NCI-H2107 (cell line): Measurements from ENCODE around the gene PRSS56.

Source experiments
- DNase-seq: peaks from one replicate; lab custom pipeline; 2025; lab: John Stamatoyannopoulos, UW

The PRSS56 gene

DNA sequence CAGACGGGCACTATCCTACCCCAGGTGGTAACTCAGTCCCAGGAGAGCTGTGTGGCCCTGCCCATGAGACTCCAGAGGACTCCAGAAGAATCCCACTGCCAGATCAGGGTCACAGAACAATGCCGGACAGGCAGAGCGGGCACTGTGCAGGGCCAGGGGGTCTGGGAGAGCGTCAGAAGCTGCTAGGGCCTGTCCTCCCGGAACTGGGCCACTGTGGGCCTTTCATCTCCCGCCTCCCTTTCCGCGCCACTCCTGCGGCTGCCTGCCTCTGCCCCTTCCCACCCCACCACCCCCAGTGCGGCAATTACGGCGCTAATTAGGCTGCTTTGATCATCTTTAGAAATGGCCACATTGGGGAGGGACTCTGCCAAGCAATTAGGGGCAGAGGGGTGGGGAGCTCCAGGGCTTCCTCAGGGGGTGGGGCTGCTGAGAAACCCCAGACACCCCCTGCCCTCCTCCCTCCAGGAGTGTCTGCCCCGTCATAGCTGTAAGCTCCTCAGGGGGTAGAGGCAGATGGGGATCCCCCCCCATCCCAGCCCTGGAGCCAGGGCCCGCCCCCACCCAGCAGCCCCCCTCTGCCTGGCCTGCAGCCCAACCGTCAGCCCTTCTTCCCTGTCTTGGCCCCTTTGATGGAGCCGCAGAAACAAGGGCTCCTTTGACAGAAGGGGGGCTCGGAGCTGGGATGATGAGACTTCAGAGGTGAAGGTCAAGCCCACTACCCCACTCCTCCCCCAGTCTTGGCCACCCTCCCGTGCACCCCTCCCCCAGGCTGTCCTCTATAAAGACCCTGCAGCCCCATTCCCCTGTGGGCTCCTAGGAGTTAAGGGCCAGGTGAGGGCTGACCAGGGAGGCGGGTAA is at the start of gene PRSS56:
Gene PRSS56, plus strand, starts transcription at position 808 of the 858 bp plus-strand sequence. CDS start 211 bp downstream, outside the sequence.
- DNase-seq, result no peak

DNA sequence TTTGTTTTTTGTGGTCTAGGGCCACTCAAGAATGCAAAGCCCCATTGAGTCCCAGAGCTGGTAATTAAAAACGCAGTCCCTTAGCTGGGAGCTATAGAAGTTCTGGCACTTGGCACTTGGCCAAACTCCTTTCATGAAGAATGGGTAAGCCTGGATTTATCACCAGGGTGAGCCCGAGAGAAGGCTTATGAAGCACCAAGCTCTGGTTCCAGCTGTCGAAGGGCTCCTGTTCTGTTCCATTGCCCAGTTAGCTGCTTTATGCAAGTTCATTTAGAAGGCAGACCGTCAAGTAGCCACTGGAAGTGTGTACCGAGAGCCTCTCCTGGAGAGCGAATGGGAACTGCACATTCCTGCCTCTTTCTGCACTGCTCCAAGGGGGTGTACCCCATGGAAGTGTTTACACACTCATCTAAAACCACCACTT is 46.7 kb upstream of the PRSS56 start:
- DNase-seq, result peak; percentile 29

DNA sequence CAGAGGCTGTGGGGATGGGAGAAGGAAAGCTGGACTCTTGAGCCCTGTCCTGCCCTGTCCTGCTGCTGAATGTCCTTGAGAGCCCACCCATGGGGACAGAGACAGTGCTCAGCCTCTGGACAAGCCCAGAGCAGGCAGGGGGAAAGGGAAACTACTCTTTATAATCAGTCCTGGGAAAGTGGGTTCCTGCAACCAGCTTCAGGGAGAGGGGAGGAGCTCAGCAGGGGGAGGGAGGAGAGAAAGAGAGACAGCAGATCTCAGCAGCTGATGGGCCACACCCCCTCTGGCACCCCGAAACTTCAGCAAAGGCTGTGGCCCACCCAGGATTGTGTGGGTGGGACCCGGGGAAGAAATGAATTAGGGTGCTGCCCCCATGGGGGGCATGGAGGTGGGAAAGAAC is 44.1 kb upstream of the PRSS56 start:
- DNase-seq, result no peak

DNA sequence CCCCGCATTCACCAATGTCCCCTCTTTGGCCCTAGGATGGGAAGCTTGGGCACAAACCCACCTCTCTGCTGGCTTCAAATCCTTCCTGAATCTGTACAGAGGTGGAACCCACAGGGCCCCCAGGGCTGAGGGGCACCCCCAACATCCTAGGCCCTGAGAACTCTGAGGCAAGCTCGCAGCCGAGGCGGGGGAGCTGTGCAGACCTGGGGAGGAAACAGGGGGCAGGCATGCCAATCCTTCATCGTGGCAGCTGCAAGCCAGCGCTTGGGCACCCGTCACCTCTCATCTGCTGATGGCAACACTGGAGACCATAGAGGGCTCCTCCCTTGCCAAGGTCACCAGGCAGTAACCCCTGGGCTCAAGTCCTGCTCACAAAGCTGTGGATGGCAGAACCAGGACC is 43.4 kb upstream of the PRSS56 start:
- DNase-seq, result no peak

DNA sequence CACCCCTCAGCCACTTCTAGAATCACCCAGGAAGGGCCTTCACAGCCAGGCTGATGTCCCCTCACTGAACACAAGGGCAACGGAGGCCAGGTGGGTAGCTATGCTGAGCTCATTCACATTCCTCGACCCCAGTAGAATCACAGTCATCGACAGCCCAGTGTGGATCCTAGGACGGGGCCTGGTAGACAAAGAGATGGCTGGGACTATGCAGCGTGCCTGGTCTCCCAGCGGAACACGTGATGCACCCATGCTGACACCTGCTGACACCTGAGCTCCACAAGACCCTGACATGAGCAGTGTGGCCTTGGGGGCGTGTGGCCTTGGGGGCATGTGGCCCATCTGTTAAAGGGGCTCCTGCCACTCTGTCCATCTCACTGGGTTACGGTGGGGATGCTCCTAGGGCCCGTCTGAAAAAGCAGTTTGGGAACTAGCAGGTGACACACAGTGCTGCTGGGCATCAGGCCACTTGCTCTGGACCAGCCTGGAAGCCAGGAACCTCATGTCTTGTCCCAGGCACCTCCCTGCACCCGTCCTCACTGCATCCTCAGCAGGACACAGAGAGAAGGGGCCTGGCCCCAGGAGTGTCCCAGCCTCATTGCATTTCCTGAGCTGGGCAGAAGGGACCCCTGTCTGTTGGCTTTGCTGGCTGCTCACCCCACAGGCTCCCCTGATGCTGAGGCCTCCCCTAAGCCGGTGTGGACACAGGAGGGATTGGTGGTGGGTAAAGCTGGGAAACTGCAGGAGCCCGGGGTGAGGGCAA is 42.3 kb upstream of the PRSS56 start:
- DNase-seq, result no peak

DNA sequence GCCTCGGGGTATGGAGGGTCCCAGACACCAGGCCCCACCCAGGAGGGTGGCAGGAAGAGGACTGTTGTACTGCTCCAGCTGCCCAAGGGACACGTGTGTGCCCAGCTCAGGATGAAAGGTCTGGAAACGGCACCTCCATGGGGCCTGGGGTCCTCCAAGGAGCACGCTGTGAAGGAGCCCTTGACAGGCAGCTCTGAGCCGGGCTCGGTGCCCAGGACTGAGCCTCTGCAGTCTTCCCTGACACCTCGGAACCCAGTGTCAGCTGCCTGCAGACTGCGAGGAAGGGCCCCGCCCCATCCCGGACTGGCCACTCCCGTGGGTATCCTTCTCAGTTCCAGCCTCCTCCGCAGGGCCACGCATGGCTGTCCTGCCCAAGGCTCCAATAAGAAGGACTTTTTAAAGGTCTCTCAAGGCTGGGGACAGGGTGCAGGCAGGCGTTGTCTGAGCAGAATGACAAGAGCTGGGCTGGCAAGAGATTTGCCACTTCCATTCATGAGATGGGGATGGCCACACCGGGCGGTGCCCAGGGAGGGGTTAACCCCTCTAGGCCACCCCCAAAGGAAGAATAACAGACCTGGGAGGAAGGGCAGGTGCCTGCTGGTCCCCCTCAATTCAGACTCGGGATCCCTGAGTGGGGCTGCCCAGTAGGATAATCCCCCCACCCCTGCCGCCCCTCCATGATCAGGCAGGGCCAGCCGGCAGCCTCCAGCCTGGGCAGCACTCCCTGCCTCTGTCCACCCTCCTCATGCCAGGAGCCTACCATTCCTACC is 41.4 kb upstream of the PRSS56 start:
- DNase-seq, result no peak

DNA sequence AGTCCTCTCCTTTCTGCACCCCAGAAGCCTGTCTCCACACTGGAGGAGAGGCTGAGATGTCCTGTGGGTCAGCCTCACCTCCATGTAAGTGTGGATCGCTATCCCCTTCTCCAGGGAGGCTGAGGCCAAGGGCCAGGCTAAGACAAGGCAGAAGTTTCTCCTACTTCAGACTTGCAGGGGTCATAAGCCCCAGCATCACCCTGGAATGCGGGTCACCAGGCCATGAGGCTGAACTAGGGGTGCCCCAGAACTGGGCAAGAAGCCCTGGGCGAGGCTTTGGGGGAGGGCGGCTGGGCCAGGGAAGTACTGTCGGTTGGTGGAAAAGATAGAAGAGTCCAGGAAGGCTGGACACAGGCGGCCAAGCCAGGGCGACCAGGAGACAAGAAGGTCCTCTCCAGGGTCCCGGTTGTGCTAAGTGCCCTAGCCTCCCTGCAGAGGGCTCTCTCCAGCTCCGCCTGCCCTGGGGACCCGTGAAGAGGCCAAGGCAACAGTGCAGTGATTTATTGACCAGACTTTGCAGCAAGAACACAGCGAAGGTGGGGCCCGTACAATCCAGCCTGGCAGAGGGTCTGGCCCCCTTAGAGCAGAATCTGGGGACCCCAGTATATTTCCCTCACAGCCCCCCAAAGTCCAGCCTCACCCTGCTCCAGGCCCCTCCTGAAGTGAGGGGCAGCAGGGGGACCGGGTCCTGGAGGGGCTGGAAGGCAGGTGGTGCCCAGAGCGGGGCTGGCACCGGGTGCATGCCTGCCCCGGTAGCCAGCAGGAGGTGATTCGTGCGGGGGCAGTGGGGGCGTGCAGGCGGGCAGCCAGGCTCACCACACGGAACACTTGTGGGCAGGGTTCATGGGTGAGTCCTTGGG is 40.6 kb upstream of the PRSS56 start:
- DNase-seq, result no peak

DNA sequence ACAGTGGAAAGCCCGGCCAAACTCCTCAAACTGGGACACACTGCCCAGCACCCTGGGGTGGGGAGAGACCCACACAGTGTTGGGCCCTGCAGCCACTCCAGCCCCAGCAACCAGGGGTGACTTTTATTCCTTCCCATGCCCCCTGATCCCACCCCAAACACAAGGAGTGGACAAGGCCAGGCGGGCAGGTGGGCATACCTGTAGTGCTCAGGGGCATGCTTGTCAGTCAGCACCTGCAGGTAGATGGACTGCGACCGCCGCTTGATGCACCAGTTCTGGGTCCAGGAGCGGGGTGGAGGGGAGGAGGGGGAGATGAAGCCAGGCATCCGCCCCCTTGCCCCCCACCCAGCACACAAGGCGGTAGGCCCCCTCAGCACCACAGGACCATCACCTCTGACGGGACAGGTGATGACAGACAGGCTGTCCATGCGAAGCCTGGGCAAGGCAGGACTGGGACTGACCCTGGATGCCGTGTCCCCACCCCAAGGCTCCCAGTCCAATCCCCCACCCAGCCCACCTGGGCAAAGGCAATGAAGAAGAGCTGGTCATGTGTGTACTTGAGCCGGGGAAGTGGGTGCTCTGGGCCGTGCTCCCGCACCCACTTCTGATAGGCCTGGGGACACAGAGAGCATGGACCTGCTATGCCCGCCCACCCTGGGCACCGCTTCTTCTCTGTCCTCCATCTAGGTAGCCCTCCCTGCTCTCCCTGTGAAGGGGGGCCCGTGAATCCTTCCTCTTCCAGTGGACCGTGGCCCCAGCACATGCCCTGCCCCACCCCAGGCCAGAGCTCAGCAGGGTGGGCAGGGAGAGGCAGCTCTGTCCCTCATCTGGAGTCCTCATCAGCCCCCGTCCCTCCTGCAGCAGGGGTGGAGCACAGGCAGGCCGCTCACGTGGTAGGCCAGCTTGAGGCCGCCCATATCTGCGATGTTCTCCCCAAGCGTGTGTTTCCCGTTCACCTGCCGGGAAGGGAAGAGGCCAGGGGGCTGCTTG is 39.7 kb upstream of the PRSS56 start:
- no peak for DNase-seq

DNA sequence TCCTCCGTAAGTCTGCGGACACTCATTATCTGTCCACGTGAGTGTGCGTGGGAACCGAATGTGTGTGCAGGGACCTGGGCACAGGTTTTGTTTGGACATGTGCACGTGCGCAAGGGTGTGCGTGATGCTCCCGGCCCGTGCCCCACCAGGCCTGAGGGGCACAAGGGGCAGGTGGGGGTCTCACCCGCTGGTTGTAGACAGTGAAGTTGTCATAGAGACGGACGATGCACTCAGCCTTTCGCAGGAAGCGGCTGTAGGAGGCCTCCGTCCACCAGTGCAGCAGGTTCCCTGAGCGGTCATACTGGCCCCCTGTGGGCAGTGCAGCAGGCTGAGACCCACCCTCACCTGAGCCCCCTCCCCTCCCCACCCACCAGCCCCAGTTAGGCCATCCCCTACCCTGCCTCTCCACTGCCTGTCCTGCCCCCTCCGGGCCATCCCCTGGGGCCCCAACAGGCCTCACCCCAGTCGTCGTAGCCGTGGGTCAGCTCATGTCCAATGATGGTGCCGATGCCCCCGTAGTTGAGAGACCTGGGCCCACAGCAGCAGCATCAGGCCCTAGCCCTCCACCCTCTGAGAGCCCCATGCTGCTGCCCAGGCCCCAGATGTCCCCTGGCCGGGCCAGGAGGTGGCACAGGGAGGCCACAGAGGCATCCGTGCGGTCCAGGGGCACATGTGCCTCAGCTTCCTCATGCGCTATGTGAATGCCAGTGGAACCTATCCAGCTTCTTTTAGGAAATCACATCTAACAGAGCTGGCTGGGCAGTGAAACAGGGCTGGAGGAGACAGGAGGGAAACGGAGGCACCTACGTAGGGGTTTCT is 38.7 kb upstream of the PRSS56 start:
- DNase-seq, result no peak

DNA sequence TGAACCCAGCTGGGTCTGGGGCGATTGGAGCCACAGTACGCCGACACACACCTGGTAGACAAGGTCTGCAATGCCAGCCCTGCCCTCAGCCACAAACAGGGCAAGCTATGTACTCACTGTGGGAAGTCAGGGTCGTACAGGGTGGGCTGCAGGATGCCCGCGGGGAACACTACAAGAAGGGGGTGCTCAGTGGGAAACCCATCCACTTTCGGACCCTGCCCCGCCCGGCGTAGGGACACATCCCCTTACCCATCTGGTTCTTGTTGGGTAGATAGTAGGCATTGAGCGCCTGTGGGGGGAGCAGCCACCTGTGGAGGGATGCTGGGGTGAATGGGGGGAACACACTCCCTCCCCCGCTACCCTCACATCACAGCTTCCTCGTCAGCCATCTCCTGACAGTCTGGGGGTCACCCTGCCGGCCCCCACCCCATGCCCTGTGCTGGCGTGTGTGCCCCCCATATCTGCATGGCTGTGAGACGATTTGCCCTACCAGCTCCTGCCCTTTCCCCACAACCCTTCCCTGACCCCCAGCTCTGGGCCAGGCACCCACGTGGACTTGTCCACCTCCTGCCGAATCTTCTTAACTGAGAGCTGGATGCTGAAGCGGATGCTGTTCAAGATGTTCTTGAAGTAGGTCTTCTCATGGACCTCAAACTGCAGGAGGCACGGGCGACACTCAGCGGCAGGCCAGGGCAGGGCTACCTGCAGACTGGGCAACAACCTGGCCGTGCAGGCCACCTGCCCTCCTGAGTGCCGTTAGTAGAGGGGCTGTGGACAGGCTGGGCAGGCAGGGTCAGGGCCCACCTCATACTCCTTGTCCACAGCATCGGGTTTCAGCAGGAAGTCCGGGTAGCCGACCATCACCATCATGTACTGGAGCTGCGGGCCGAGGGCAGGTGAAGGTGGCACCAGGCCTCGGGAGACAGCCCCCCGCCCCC is 37.6 kb upstream of the PRSS56 start:
- DNase-seq, result no peak

DNA sequence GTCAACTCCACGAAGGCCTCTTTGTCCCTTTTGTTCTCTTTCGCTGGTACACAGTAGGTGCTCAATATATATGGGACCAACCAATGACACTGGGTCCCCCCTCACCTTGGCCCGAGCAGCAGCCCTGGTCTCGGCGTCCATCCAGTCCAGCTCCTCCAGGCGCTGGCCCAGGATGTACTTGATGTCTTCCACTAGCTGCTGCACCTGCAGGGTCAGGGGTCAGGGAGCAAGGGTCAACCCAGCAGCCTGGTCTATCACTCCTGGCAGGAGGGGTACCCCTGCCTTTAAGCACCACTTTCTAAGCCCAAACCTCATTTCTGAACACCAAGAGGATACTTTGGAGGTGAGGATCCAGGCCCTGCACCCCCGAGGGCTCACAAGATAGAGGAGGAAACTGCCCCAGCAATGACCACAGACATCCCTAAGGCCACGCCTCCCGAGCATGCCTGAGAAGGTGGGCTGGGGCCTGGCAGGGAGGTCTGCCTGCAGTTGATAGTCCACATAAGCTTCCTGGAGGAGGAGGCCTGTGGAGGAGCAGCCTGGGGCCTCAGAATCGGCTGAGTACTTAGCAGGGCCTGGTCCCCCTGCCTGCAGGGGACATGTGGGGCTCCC is 36.8 kb upstream of the PRSS56 start:
- DNase-seq, result no peak

DNA sequence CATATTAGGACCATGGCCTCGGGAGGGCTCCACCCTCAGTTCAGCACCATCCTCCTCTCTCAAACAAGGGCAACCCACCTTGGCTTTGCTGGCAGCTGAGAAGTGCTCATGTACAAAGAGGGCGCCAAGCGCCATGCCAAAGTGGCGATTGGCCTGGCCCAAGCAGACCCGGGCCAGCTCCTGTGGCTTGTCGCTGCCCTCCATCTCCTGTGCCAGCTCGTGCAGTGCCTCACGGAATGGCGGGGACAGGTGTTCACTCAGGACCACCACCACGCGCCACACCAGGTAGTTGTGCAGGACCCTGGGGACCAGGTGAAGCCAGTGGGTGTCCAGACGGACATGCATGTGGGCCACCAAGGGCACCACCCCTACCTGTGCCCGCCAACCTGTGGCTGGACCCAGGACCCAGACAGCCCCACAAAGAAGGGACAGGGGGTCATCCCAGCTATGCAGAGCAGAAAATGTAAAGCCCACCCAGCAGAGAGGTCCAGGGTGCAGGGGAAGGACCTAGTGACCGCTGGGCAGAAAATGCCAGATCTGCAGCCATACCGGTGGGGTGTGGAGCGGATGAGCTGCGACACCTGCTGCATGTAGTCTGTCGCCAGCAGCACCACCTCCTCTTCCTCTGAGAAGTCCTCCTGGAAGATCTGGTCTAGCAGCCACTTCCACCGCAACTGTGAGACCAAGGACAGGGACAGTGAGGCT is 36.1 kb upstream of the PRSS56 start:
- no peak for DNase-seq

DNA sequence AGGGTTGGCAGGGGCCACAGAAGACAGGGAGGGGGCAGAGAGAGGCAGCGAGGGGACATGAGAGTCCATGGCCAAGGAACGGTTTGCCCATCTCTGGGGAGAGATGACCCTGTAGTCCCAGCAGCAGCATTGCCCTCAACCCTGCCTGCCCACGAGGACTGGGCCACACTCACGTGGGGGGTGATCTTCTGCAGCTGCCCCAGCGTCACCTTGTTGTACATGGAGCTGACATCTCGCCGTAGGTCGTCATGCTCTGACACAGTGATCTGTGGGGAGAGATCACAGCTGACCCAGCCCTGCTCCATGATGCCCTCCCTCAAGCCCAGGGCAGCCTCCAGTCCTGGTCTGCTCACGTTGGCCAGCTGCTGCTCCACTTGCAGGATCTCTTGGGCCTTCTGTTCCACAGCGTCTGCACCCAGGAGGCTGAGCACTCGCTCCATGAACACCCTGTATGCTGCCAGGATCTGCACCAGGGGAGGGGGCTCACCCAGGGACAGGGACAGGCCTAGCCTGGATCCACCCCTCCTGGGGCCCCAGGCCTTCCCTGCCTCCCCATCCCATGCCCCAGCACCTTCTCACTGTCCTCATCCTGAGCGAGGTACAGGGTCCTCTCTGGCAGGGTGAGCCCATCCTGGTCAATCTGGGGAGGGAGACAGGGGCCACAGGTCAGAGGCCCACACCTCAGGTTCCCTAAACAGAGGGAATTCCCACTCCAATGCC is 35.4 kb upstream of the PRSS56 start:
- DNase-seq, result no peak

DNA sequence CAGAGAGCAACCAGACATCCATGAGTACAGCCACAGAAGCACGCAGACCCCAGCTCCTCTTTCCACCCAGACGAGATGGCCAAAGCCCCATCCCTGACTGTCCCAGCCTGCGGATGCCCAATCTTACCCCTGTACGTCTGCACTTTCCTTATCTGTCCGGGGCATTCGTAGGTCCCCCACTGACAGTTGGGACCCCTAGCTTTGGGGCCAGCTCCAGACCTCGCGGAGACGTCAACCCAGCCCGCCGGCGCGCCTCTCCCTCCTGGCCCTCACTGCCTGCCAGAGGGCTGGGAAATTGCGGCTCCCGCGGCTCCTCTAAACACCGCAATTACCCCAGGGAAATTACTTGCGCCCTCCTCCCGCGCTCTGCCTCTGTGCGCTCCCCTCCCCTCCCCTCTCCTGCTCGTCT is 34.8 kb upstream of the PRSS56 start:
- no peak for DNase-seq

DNA sequence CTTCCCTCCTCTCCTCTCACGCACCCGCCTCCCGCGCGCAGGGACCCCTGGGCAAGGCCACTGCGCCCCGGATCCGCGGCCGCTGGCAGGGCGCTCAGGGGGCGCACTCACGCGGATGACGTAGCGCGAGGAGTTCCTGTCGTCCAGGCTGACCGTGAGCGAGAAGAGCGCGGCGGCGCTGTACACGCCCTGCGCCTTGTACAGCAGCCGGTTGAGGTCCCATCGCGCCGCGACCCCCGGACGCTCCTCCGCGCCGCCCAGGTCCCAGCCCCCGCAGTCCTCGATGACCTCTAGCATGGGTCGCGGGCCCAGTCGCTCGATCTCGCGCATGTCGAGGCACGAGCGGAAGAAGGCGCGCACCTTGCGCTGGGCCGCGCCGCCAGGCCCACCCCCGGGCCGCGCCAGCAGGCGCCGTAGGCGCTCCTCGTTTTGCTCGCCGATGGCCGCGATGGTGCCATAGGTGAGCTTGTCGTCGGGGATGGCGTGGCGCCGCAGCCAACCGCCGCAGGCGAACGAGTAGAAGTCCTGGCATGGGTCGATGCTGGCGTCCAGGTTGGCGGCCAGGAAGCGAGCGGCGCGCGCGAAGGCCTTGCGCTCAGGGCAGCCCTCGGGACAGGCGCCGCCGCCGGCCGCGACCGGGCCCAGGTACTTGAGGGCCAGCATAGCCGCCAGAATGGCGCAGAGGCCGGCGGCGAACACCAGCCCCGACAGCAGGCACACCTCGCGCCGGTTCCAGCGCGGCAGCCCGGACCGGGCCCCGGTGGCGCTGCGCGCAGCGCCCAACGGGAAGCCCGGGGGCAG is 34.2 kb upstream of the PRSS56 start:
- no peak for DNase-seq
